Measurements from ENCODE around the gene ACTBL2.
A peak's percentile ranks its signal among the peaks of the same experiment; 100 is the strongest.

The ACTBL2 gene

GRCh38 chr5:57448287-57448686 is 34.3 kb downstream of the ACTBL2 start:
- no peak for DNase-seq

DNA sequence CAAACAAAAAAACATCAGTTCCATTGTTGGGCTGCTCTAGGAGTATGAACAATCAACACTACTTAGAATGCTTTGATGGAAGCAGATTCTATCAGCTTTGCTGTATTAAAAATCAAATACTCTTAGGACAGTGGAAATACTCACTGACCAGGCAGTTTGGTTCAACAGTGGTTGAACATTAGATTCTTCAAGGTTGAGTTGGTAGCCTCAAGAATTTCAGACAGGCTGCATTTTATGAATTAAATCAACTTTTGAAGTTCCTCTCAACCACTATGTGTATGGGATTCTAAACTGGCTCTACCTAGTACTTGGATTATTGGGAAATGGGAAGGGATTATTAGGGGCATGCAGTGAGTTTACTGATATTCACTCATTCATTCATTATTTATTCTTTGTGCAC is 35.0 kb downstream of the ACTBL2 start:
- no peak for DNase-seq

DNA sequence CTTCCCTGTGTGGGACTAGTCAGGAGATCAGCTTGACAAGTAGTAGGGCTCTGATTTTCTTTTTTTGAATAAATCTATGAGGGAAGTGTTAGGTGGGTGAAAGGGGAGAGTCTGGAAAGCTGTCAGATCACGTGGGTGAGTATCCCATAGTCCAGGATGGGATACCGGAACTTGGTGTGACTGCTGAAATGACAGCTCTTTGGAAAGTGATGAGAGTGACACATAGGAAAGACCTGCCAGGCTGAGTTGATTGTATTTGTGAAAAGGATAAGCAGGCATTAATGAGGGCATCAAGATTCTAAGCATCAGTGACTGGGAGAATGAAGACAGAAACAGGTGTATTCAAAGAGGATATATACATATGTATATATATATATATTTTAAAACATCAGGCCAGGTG is 35.6 kb downstream of the ACTBL2 start:
- no peak for DNase-seq

DNA sequence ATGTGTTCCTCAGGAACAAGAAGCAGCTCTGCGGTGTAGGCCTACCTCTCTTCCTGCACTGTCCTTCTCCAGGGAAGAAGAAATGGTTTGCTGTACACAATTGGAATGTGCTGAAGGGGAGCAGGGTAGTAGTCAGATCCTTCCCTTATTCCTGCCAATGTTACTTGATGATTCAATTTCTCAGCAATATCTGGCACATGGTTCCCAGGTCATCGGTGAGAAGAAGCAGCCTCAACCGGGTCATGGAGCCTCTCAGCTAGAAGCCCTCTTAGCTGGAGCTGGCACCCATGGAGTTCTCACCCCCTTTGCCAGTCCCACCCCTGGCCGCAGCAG is 36.9 kb downstream of the ACTBL2 start:
- no peak for DNase-seq

- peak; percentile 5 to 13 for DNase-seq
These were observed 37.5 kb downstream of the ACTBL2 start for GRCh38 chr5:57445006-57445704.

DNA sequence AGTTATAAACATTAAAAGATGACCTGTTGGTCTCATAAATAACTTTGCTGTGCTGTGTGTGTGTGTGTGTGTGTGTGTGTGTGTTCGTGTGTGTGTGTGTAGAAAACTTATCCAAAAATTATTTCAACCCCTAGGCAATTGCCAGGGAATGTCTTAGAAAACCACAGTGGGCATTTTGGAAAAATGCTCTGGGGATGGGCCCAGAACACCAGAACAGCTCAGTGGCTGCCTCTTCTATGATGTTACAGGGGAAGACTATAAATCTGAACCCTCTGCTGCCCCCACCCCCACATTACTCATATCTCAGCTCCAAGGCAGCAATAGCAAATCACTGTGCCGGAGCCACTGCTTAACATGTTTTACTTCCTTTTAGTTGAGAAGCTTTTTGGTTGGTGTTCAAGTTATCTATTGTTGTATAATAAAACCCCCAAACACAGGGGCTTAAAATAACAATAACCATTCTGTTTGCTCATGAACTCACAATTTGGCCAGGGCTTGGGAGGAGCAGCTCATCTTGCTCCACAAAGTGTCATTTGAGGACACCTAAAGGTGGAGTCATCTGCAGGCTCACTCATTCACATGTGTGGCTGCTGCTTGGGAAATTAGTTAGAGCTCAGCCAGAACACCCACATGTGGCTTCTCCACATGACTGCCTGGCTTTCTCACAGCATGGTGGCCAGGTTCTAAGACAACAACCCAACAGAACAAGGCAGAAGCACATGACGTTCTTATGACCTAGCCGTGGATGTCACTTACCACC is 40.4 kb downstream of the ACTBL2 start:
- peak; percentile 75 to 92 for DNase-seq

- DNase-seq, result no peak
These were observed 41.1 kb downstream of the ACTBL2 start for GRCh38 chr5:57441557-57441956.

- DNase-seq, result no peak
These were observed 43.0 kb downstream of the ACTBL2 start for GRCh38 chr5:57439601-57440000.

- DNase-seq, result no peak
These were observed 44.4 kb downstream of the ACTBL2 start for GRCh38 chr5:57437976-57438805.

DNA sequence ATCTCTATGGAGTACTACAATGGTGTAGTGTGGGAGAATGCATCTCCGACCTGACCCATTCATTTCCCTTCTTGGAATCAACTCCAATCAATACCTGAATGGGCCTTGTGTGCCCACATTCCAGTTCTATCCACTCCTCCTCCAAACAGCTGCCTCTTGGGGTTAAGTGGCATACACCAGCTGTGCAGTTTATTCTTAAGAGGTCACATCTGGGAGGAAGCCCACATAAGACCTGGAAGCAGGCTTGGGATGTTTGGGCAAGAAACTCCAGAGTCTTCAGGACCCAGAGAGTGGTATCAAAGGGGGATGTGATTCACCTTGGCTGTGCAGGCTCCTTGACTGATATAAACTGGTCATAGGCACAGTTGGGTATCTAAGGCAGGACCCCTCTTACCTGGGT is 46.0 kb downstream of the ACTBL2 start:
- DNase-seq, result no peak

DNA sequence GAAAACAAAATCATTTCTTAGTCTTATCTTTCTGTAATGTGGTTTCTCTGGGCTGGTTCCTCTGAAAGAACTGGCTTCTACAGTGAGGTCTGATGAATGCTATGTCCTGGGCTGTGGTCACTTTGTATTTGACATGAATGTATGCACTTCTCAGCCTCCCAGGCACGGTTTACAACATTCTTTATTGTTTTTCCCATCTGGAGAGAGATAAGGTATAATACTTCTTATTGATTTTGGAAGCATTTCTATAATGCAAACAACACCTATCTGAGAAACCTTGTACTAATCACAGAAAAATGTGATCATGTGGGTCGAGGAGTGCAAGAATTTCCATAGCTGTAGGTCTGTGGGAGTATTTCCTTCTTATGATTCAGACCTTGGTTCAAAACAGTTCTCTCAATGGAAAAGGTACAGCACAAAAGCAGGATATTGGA is 46.9 kb downstream of the ACTBL2 start:
- DNase-seq, result no peak

DNA sequence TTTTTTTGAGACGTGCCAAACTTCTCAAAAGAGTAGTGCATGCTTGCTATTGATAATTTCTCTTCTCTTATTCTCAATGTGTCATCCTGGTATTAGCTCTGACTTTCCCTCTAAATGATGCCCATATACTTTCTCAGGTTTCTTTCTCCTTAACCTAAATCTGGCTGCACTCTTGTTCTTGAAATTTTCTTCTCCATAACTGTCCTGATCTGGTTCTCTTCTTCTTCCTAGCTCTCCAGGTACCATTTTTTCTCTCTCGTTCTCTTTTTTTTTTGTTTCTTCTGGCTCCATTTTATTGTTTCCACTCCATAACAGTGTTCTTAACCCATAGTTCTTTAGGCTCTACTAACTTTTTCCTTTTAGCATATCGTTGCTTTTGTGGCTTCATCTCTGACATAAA is 47.9 kb downstream of the ACTBL2 start:
- no peak for DNase-seq

DNA sequence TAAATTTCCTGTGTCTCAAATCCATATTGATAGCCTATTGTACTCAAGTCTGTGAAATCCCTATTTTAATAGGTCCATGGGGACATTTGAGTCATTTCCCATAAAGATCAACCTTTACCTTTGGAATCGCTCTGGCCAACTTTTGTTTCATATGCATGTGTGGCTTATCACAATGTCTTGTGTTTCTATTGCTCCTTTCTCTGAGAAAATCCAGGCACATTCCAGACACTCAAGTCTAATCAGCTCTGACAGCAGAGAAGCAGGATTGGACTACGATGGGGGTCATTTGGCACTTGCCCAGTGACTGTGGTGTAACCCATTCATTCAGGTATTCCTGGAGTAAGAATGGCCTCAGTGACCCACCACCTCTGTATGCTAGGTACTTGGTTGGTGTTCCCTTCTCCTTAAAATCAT is 48.4 kb downstream of the ACTBL2 start:
- DNase-seq, result no peak

DNA sequence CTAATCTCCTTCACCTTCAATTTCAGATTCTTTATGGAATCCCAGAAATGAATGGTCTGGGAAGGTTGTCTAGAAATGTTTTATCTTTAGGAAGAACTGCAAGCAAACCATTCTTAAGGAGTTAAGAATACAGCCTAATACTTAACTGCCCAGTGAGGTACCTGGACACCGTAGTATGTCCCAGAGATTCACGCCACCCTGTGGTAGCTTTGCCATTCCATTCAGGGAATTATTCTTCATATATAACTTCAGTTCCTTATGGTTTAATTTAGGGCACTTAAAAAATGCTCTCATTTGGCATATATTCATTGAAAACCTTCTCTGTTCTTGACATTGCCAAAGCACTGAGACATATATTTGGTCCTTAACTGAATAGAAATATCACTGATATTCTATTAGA is 49.7 kb downstream of the ACTBL2 start:
- DNase-seq, result peak; percentile 6 to 14

DNA sequence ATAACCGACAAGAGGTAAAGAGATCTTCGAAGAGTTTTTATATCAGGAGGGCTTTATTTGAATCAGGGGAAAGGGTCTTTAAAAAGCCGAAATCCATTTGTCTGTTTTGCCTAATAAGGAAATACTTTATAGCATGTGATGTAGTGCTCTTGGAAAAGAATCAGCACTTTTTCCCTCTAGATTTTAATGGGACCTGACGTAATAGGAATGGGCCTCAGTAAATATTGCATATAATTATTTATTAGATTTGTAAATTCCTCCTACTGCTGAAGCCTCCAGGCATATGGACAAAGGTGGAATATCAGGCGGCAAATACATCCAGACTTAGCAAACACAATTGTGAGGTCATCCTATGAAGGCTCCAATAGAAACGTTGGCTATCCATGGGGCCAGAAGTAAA is 50.9 kb downstream of the ACTBL2 start:
- DNase-seq, result no peak

All from inflammatory macrophage (primary cell).